ENCODE results near the gene METTL8. TPM values are rescaled to one million over a fixed set of nuclear protein-coding genes. Genes with fewer than 3 reads are reported as not detected.

The METTL8 gene
- total RNA-seq, 1 experiment from 2014 or later, result 34.4 TPM

DNA sequence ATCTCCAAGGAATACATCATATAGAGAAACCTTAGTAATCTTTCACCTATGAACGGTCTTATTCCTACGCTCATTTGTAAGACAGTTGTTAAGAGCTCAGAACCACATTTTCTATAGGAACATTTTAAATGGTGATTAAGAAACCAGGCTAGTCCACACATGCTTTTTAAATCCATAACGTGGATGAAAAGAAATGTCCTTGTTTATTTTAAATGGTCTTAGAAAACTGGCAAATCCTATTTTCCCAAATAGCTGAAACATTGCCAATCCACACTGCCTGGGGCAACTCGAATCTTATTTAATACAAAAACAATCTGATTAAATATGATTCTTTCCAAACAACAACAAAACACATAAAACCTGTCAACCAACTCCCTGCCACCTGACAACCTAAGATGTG is 23.7 kb downstream of the METTL8 start:
- Histone ChIP-seq H3K9ac (ENCODE audit: low read length) (no peak overlapping the region), H3K9me2 (ENCODE audit: insufficient read depth) (no peaks in the 10 kb centered on the region), H3K4me2 (ENCODE audit: low read length) (no peak overlapping the region), H3K9me3 (ENCODE audit: control insufficient read depth in 1 of 2, insufficient read depth in 1 of 2, low read depth in 1 of 2, low read length in 2 of 2) (no peaks in the 10 kb centered on the region), H3K4me3 (replicated peaks in 1 of 2; ENCODE audit: low read depth in 1 of 2, low read length in 2 of 2) (no peak overlapping the region), H4K20me1 (ENCODE audit: insufficient read depth) (no peaks in the 10 kb centered on the region), H3K4me1 (ENCODE audit: control insufficient read depth in 1 of 2, insufficient read depth in 2 of 2, low read length in 2 of 2) (no peaks in the 10 kb centered on the region), H3K79me2 (ENCODE audit: insufficient read depth, low read length) (peaks cover 94% of the 10 kb centered on the region), H3K27me3 (ENCODE audit: insufficient read depth, low read length) (no peaks in the 10 kb centered on the region), H2AFZ (ENCODE audit: low read depth, low read length, poor library complexity, severe bottlenecking) (no peak overlapping the region), H3K36me3 (ENCODE audit: control insufficient read depth in 1 of 2, insufficient read depth in 2 of 2, low read length in 2 of 2) (no peaks in the 10 kb centered on the region), H3K27ac (ENCODE audit: low read depth, low read length) (no peak overlapping the region)
- ATAC-seq (no peak), DNase-seq (ENCODE audit: low read depth, low spot score) (no peak)
- TF ChIP-seq, protein P1, sequence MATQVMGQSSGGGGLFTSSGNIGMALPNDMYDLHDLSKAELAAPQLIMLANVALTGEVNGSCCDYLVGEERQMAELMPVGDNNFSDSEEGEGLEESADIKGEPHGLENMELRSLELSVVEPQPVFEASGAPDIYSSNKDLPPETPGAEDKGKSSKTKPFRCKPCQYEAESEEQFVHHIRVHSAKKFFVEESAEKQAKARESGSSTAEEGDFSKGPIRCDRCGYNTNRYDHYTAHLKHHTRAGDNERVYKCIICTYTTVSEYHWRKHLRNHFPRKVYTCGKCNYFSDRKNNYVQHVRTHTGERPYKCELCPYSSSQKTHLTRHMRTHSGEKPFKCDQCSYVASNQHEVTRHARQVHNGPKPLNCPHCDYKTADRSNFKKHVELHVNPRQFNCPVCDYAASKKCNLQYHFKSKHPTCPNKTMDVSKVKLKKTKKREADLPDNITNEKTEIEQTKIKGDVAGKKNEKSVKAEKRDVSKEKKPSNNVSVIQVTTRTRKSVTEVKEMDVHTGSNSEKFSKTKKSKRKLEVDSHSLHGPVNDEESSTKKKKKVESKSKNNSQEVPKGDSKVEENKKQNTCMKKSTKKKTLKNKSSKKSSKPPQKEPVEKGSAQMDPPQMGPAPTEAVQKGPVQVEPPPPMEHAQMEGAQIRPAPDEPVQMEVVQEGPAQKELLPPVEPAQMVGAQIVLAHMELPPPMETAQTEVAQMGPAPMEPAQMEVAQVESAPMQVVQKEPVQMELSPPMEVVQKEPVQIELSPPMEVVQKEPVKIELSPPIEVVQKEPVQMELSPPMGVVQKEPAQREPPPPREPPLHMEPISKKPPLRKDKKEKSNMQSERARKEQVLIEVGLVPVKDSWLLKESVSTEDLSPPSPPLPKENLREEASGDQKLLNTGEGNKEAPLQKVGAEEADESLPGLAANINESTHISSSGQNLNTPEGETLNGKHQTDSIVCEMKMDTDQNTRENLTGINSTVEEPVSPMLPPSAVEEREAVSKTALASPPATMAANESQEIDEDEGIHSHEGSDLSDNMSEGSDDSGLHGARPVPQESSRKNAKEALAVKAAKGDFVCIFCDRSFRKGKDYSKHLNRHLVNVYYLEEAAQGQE (IDR thresholded peaks at IDR 0.05; ENCODE audit: low read depth), result no peak
- TF ChIP-seq RAD21 (IDR thresholded peaks at IDR 0.05; ENCODE audit: low read depth) (no peak), CEBPB (IDR thresholded peaks at IDR 0.05; ENCODE audit: low read depth) (no peak)
- BruUV-seq (replicated peaks), result no TSS peak
- CTCF ChIA-PET, result no interaction called here
- intact Hi-C loops (cut with micrococcal nuclease), result no loop called here
- POLR2A ChIA-PET, result no interaction called here
- RAD21 ChIA-PET (ENCODE audit: low non-redundant PET in 1 of 2, low total read pairs in 2 of 2, uncharacterized antibody in 2 of 2, unreplicated experiment in 2 of 2), result no interaction called here

DNA sequence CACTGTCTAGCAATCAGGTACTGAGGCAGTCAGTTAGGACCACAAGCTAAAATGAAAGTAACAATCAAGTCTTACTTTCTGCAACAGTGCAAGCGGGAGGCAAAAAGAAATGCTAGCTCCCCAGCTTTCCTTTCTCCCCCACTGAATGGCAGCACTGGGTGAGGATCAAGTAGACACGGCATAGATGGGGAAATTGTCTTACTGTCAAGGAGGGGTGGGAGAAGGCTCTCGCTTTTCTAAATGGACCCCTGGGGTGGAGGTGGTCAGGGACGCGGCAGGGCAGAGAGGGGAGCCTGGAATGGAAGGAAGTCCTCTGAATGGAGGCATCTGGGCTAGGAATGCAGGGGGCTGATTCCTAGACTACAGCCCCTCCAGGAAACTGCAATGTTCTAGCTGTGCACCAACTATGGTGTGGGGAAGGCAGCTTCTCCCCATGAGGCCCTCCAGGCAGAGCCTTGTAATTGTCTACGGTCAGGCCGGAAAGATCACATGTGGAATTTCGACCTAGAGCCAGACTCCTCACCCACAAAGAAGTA is 24.3 kb downstream of the METTL8 start:
- Histone ChIP-seq H3K27me3 (ENCODE audit: insufficient read depth, low read length) (no peaks in the 10 kb centered on the region), H3K4me3 (replicated peaks in 1 of 2; ENCODE audit: low read depth in 1 of 2, low read length in 2 of 2) (no peak overlapping the region), H2AFZ (ENCODE audit: low read depth, low read length, poor library complexity, severe bottlenecking) (no peak overlapping the region), H3K4me2 (ENCODE audit: low read length) (no peak overlapping the region), H3K9ac (ENCODE audit: low read length) (no peak overlapping the region), H3K36me3 (ENCODE audit: control insufficient read depth in 1 of 2, insufficient read depth in 2 of 2, low read length in 2 of 2) (no peaks in the 10 kb centered on the region), H3K79me2 (ENCODE audit: insufficient read depth, low read length) (peaks cover 88% of the 10 kb centered on the region), H3K9me2 (ENCODE audit: insufficient read depth) (no peaks in the 10 kb centered on the region), H3K9me3 (ENCODE audit: control insufficient read depth in 1 of 2, insufficient read depth in 1 of 2, low read depth in 1 of 2, low read length in 2 of 2) (no peaks in the 10 kb centered on the region), H4K20me1 (ENCODE audit: insufficient read depth) (no peaks in the 10 kb centered on the region), H3K4me1 (ENCODE audit: control insufficient read depth in 1 of 2, insufficient read depth in 2 of 2, low read length in 2 of 2) (peaks cover 0 to 5% of the 10 kb centered on the region in 2 experiments; a peak in 2 of 4 replicates), H3K27ac (ENCODE audit: low read depth, low read length) (no peak overlapping the region)
- intact Hi-C loops (cut with micrococcal nuclease), result no loop called here
- no TSS peak for BruUV-seq (replicated peaks)
- no peak for ATAC-seq
- no peak for DNase-seq (ENCODE audit: low read depth, low spot score)
- TF ChIP-seq, protein P1 (IDR thresholded peaks at IDR 0.05; ENCODE audit: low read depth), result no peak
- no peak for TF ChIP-seq RAD21 (IDR thresholded peaks at IDR 0.05; ENCODE audit: low read depth)
- TF ChIP-seq EZH2 (IDR thresholded peaks at IDR 0.05), result no peak
- no peak for TF ChIP-seq SP1 (IDR thresholded peaks at IDR 0.05; ENCODE audit: low read depth)
- TF ChIP-seq, protein P2, sequence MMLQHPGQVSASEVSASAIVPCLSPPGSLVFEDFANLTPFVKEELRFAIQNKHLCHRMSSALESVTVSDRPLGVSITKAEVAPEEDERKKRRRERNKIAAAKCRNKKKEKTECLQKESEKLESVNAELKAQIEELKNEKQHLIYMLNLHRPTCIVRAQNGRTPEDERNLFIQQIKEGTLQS (IDR thresholded peaks at IDR 0.05), result no peak
- no peak for TF ChIP-seq CEBPB (IDR thresholded peaks at IDR 0.05; ENCODE audit: low read depth)
- RAD21 ChIA-PET (ENCODE audit: low non-redundant PET in 1 of 2, low total read pairs in 2 of 2, uncharacterized antibody in 2 of 2, unreplicated experiment in 2 of 2), result no interaction called here
- POLR2A ChIA-PET, result no interaction called here
- CTCF ChIA-PET, result no interaction called here

Data from HCT116 (cell line).